Measurements from ENCODE around the gene VPS18.
A peak's percentile ranks its signal among the peaks of the same experiment; 100 is the strongest.

VPS18 gene

GRCh38 chr15:40934457-40934856 is 40.2 kb downstream of the VPS18 start:
- Histone ChIP-seq H3K27me3 (ENCODE audit: control insufficient read depth in 1 of 2, insufficient read depth in 1 of 2, low read length in 2 of 2) (peaks cover 35 to 63% of the 10 kb centered on the region in 2 experiments), H3K9me3 (ENCODE audit: control insufficient read depth, low read length) (no peaks in the 10 kb centered on the region), H2BK120ac (ENCODE audit: low read depth, low read length) (no peak overlapping the region), H4K8ac (ENCODE audit: low read length) (no peak overlapping the region), H3K9ac (ENCODE audit: low read length) (no peak overlapping the region), H3K36me3 (ENCODE audit: control insufficient read depth in 1 of 2, insufficient read depth in 2 of 2, low read depth in 1 of 2, low read length in 2 of 2) (peaks cover 0 to 4% of the 10 kb centered on the region in 2 experiments), H3K79me1 (replicated peaks; ENCODE audit: low read length, poor library complexity, severe bottlenecking) (no peaks in the 10 kb centered on the region), H3K4me3 (ENCODE audit: insufficient read depth in 1 of 2, low read depth in 1 of 2, low read length in 2 of 2) (no peak overlapping the region), H3K4ac (ENCODE audit: low read depth in 1 of 2, low read length in 2 of 2) (no peak overlapping the region), H3K4me1 (ENCODE audit: control insufficient read depth, insufficient read depth, low read depth, low read length) (peaks cover 32% of the 10 kb centered on the region), H2BK15ac (ENCODE audit: low read depth, poor library complexity, severe bottlenecking) (no peak overlapping the region), H4K91ac (ENCODE audit: low read length) (no peak overlapping the region), H2BK12ac (ENCODE audit: low read length in 2 of 2) (no peak overlapping the region), H3K14ac (ENCODE audit: low read length in 2 of 2) (no peak overlapping the region), H2AK5ac (ENCODE audit: low read length, severe bottlenecking) (no peak overlapping the region), H3K23ac (ENCODE audit: low read length in 2 of 2) (no peak overlapping the region), H3K18ac (ENCODE audit: low read depth in 1 of 2, low read length in 2 of 2) (no peak overlapping the region), H2BK5ac (ENCODE audit: low read depth, low read length, poor library complexity, severe bottlenecking) (no peak overlapping the region), H3K4me2 (ENCODE audit: low read length, poor library complexity, severe bottlenecking) (no peak overlapping the region), H3K27ac (ENCODE audit: low read length, poor library complexity, severe bottlenecking) (no peak overlapping the region), H2AFZ (ENCODE audit: low read depth, low read length) (no peak overlapping the region)
- WGBS, result 96% methylated on average over 6 of the region's 6 CpGs
- no peak for DNase-seq

GRCh38 chr15:40936234-40936708 is 42.0 kb downstream of the VPS18 start:
- no peak overlapping the region for H4K91ac ChIP-seq (ENCODE audit: low read length)
- H3K9me3 ChIP-seq (ENCODE audit: control insufficient read depth, low read length), result no peaks in the 10 kb centered on the region
- H2AFZ ChIP-seq (ENCODE audit: low read depth, low read length), result no peak overlapping the region
- H3K4me3 ChIP-seq (ENCODE audit: insufficient read depth in 1 of 2, low read depth in 1 of 2, low read length in 2 of 2), result no peak overlapping the region
- no peak overlapping the region for H3K27ac ChIP-seq (ENCODE audit: low read length, poor library complexity, severe bottlenecking)
- H3K79me1 ChIP-seq (replicated peaks; ENCODE audit: low read length, poor library complexity, severe bottlenecking), result no peaks in the 10 kb centered on the region
- H3K36me3 ChIP-seq (ENCODE audit: control insufficient read depth in 1 of 2, insufficient read depth in 2 of 2, low read depth in 1 of 2, low read length in 2 of 2), result peaks cover 0 to 4% of the 10 kb centered on the region in 2 experiments
- DNase-seq, result no peak
- H2BK5ac ChIP-seq (ENCODE audit: low read depth, low read length, poor library complexity, severe bottlenecking), result no peak overlapping the region
- no peak overlapping the region for H2BK15ac ChIP-seq (ENCODE audit: low read depth, poor library complexity, severe bottlenecking)
- H4K8ac ChIP-seq (ENCODE audit: low read length), result peak overlapping the region; percentile 5
- no peak overlapping the region for H2AK5ac ChIP-seq (ENCODE audit: low read length, severe bottlenecking)
- 94% methylated on average over 31 of the region's 31 CpGs for WGBS
- H3K27me3 ChIP-seq (ENCODE audit: control insufficient read depth in 1 of 2, insufficient read depth in 1 of 2, low read length in 2 of 2), result peaks cover 20 to 45% of the 10 kb centered on the region in 2 experiments
- H3K9ac ChIP-seq (ENCODE audit: low read length), result no peak overlapping the region
- no peak overlapping the region for H3K18ac ChIP-seq (ENCODE audit: low read depth in 1 of 2, low read length in 2 of 2)
- H3K4me1 ChIP-seq (ENCODE audit: control insufficient read depth, insufficient read depth, low read depth, low read length), result peaks cover 30% of the 10 kb centered on the region
- no peak overlapping the region for H3K4ac ChIP-seq (ENCODE audit: low read depth in 1 of 2, low read length in 2 of 2)
- H3K14ac ChIP-seq (ENCODE audit: low read length in 2 of 2), result no peak overlapping the region
- H3K23ac ChIP-seq (ENCODE audit: low read length in 2 of 2), result no peak overlapping the region
- no peak overlapping the region for H2BK120ac ChIP-seq (ENCODE audit: low read depth, low read length)
- peak overlapping the region in 1 of 2 experiments; percentile 40 for H2BK12ac ChIP-seq (ENCODE audit: low read length in 2 of 2)
- no peak overlapping the region for H3K4me2 ChIP-seq (ENCODE audit: low read length, poor library complexity, severe bottlenecking)

- H3K27me3 ChIP-seq (ENCODE audit: control insufficient read depth in 1 of 2, insufficient read depth in 1 of 2, low read length in 2 of 2), result peaks cover 14 to 38% of the 10 kb centered on the region in 2 experiments
- no peak overlapping the region for H3K9ac ChIP-seq (ENCODE audit: low read length)
- no peak overlapping the region for H2AK5ac ChIP-seq (ENCODE audit: low read length, severe bottlenecking)
- H3K4ac ChIP-seq (ENCODE audit: low read depth in 1 of 2, low read length in 2 of 2), result peak overlapping the region in 1 of 2 experiments; percentile 24
- H3K14ac ChIP-seq (ENCODE audit: low read length in 2 of 2), result no peak overlapping the region
- peak overlapping the region; percentile 19 for H4K8ac ChIP-seq (ENCODE audit: low read length)
- H3K18ac ChIP-seq (ENCODE audit: low read depth in 1 of 2, low read length in 2 of 2), result no peak overlapping the region
- H3K9me3 ChIP-seq (ENCODE audit: control insufficient read depth, low read length), result no peaks in the 10 kb centered on the region
- peaks cover 35% of the 10 kb centered on the region for H3K4me1 ChIP-seq (ENCODE audit: control insufficient read depth, insufficient read depth, low read depth, low read length)
- H4K91ac ChIP-seq (ENCODE audit: low read length), result peak overlapping the region; percentile 41
- no peak overlapping the region for H3K4me3 ChIP-seq (ENCODE audit: insufficient read depth in 1 of 2, low read depth in 1 of 2, low read length in 2 of 2)
- no peak overlapping the region for H2AFZ ChIP-seq (ENCODE audit: low read depth, low read length)
- no peak overlapping the region for H3K23ac ChIP-seq (ENCODE audit: low read length in 2 of 2)
- no peak overlapping the region for H2BK120ac ChIP-seq (ENCODE audit: low read depth, low read length)
- H3K27ac ChIP-seq (ENCODE audit: low read length, poor library complexity, severe bottlenecking), result no peak overlapping the region
- H3K36me3 ChIP-seq (ENCODE audit: control insufficient read depth in 1 of 2, insufficient read depth in 2 of 2, low read depth in 1 of 2, low read length in 2 of 2), result peaks cover 0 to 4% of the 10 kb centered on the region in 2 experiments
- no peak for DNase-seq
- H3K4me2 ChIP-seq (ENCODE audit: low read length, poor library complexity, severe bottlenecking), result no peak overlapping the region
- H2BK12ac ChIP-seq (ENCODE audit: low read length in 2 of 2), result peak overlapping the region in 1 of 2 experiments; percentile 21
- H3K79me1 ChIP-seq (replicated peaks; ENCODE audit: low read length, poor library complexity, severe bottlenecking), result no peaks in the 10 kb centered on the region
- H2BK15ac ChIP-seq (ENCODE audit: low read depth, poor library complexity, severe bottlenecking), result no peak overlapping the region
- H2BK5ac ChIP-seq (ENCODE audit: low read depth, low read length, poor library complexity, severe bottlenecking), result no peak overlapping the region
- 80% methylated on average over 14 of the region's 15 CpGs for WGBS
Measured at GRCh38 chr15:40936709-40937666, 42.7 kb downstream of the VPS18 start.

- WGBS, result 74% methylated on average over 19 of the region's 19 CpGs
- no peak overlapping the region for H3K23ac ChIP-seq (ENCODE audit: low read length in 2 of 2)
- H3K14ac ChIP-seq (ENCODE audit: low read length in 2 of 2), result no peak overlapping the region
- H2BK5ac ChIP-seq (ENCODE audit: low read depth, low read length, poor library complexity, severe bottlenecking), result no peak overlapping the region
- no peak overlapping the region for H3K4me3 ChIP-seq (ENCODE audit: insufficient read depth in 1 of 2, low read depth in 1 of 2, low read length in 2 of 2)
- H3K4ac ChIP-seq (ENCODE audit: low read depth in 1 of 2, low read length in 2 of 2), result no peak overlapping the region
- no peak overlapping the region for H3K27ac ChIP-seq (ENCODE audit: low read length, poor library complexity, severe bottlenecking)
- H3K79me1 ChIP-seq (replicated peaks; ENCODE audit: low read length, poor library complexity, severe bottlenecking), result no peaks in the 10 kb centered on the region
- H2AK5ac ChIP-seq (ENCODE audit: low read length, severe bottlenecking), result no peak overlapping the region
- H2AFZ ChIP-seq (ENCODE audit: low read depth, low read length), result no peak overlapping the region
- H3K9me3 ChIP-seq (ENCODE audit: control insufficient read depth, low read length), result no peaks in the 10 kb centered on the region
- no peak overlapping the region for H2BK120ac ChIP-seq (ENCODE audit: low read depth, low read length)
- H3K36me3 ChIP-seq (ENCODE audit: control insufficient read depth in 1 of 2, insufficient read depth in 2 of 2, low read depth in 1 of 2, low read length in 2 of 2), result peaks cover 0 to 4% of the 10 kb centered on the region in 2 experiments
- H3K18ac ChIP-seq (ENCODE audit: low read depth in 1 of 2, low read length in 2 of 2), result peak overlapping the region in 1 of 2 experiments; percentile 38
- peaks cover 37% of the 10 kb centered on the region for H3K4me1 ChIP-seq (ENCODE audit: control insufficient read depth, insufficient read depth, low read depth, low read length)
- no peak for DNase-seq
- H3K9ac ChIP-seq (ENCODE audit: low read length), result no peak overlapping the region
- H3K27me3 ChIP-seq (ENCODE audit: control insufficient read depth in 1 of 2, insufficient read depth in 1 of 2, low read length in 2 of 2), result peaks cover 6 to 28% of the 10 kb centered on the region in 2 experiments
- H4K8ac ChIP-seq (ENCODE audit: low read length), result no peak overlapping the region
- H3K4me2 ChIP-seq (ENCODE audit: low read length, poor library complexity, severe bottlenecking), result no peak overlapping the region
- H2BK12ac ChIP-seq (ENCODE audit: low read length in 2 of 2), result peak overlapping the region in 1 of 2 experiments; percentile 21
- peak overlapping the region; percentile 41 for H4K91ac ChIP-seq (ENCODE audit: low read length)
- H2BK15ac ChIP-seq (ENCODE audit: low read depth, poor library complexity, severe bottlenecking), result no peak overlapping the region
Measured at GRCh38 chr15:40937762-40938535, 43.7 kb downstream of the VPS18 start.

Data from mesenchymal stem cell (in vitro differentiated cells and primary cell).